OCI-M2 (cell line): ENCODE data around the gene CRYBA2.
A peak's percentile ranks its signal among the peaks of the same experiment; 100 is the strongest.

Source experiments
- DNase-seq: peaks from one replicate; lab custom pipeline; 2025; ENCODE audit not compliant: unreplicated experiment; lab: John Stamatoyannopoulos, UW

The CRYBA2 gene

GRCh38 chr2:218958276-218958675, 34.9 kb downstream of the CRYBA2 start:
- DNase-seq = no peak

- no peak for DNase-seq
Measured at GRCh38 chr2:218957671-218958070, 35.6 kb downstream of the CRYBA2 start.

GRCh38 chr2:218956039-218956438, 37.2 kb downstream of the CRYBA2 start:
- DNase-seq = no peak

GRCh38 chr2:218954541-218955300, 38.5 kb downstream of the CRYBA2 start:
- no peak for DNase-seq

- no peak for DNase-seq
Measured at GRCh38 chr2:218953366-218953954, 39.8 kb downstream of the CRYBA2 start.

- no peak for DNase-seq
Measured at GRCh38 chr2:218952160-218952559, 41.1 kb downstream of the CRYBA2 start.

- no peak for DNase-seq
Measured at GRCh38 chr2:218946621-218947020, 46.6 kb downstream of the CRYBA2 start.

- DNase-seq = peak; percentile 14
Measured at GRCh38 chr2:218944759-218945404, 48.3 kb downstream of the CRYBA2 start.
